ENCODE measurements around the gene NNT.

NNT gene

DNA sequence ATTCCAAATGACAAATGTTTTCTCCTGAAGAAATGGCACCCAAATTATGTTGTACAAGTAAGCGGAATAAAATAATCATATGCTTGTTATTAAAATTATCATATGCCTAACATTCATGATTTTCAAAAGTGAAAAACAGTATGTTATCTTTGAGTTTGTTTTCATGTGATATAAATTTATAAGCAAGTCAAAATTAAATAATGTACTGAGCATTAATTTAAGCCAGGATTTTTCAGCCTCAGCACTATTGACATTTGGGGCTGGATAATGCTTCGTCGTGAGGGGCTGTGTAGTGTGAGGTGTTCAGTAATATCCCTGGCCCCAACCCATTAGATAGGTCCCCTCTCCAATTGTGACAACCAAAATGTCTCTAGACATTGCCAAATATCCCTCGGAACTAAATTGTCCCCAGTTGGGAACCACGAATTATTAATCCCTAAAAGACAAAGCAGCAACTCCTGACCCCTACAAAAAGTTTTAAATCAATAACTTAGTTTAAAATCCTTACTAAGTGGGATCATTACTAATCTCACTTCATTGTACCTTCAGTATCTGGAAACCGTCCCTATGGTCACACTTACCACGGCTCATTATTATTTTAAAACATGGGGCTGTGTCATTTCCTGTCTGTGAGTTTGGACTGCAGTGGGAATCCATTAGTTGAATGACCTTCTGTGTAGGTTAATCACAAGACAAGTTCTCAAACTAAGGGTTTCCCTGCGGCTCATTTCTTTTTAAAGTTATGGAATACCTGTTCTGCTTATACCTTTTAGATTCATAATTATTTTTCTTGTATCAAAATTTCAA lies 1.3 kb upstream of the NNT start:
- peak overlapping the region; percentile 80 for H3K4me3 ChIP-seq (ENCODE audit: low read length)
- no peak for TF ChIP-seq ZNF274 (IDR thresholded peaks at IDR 0.05; ENCODE audit: low read depth, low read length)

DNA sequence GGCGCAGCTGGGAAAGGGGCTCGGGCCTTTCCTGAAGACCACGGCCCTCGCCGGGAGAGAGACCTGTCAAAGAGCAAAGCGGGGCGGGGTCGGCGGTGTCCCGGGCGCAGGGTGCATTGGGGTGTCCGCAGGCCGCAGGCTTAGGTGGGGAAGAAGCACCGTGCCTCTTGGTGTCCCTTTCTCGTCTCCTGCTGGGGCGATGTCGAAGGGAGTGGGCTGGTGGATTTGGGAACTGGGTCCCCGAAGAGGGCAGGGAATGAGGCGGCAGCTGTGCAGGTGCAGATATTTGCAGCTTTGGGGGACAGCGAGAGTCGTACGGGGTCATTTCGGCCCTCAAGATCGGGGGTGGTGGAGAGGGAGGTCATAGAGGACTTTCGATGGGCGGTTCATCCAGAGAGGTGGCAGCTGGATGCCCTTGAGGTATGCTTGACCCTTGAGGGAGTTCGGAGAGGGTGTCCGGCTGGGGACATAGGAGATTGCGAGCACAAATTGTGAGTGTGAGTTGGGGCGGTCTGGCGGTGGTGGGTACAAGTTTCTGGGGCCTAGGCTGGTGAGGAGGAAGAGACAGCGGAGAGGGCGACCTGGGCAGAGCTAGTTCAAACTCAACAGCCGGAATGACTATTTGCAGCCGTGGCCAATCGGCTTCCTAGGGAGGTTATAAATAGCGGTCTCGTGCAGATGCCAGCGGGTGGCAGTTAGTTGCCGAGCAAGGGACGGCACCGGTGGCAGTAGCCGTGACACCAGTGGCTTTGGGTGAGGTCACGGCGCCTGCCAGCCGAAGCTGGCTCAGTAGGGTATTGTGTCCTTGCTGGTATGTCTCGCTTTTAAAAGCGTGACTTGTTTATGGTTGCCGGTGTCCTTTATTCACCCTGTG lies 601 bp downstream of the NNT start:
- H3K4me3 ChIP-seq (ENCODE audit: low read length), result peak overlapping the region; percentile 80
- TF ChIP-seq ZNF274 (IDR thresholded peaks at IDR 0.05; ENCODE audit: low read depth, low read length), result no peak

DNA sequence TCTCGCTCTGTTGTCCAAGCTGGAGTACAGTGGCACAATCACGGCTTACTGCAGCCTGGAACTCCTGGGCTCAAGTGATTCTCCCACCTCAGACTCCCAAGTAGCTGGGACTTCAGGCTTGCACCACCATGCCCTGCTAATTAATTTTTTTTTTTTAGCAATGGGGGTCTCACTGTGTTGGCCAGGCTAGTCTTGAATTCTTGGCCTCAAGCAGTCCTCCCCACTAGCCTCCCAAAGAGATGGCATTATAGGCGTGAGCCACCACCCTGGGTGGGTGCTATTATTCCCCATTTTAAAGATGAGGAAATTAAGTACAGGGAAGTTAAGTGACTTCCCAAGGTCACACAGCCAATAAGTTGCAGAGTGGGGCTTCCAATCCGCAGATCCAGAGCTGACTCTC lies 1.7 kb downstream of the NNT start:
- peak overlapping the region; percentile 80 for H3K4me3 ChIP-seq (ENCODE audit: low read length)
- no peak for TF ChIP-seq ZNF274 (IDR thresholded peaks at IDR 0.05; ENCODE audit: low read depth, low read length)

DNA sequence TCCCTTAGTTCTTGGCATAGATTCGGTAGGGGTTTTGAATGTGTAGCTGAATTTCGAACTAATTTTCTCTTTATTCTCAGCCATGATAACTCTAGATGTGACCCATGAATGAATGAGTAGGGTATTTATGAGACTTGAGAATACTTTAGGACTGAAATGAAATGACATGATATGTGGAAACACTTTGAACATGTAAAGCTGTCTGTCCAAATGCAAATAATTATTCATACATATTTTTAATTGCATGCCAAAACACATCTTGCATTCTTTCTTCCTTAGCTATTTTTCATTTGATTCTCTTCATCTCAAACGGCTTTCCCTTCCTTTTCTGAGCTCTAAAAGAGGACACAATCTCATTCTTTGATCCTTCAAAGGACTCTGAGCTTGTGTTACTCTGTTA lies 3.4 kb downstream of the NNT start:
- TF ChIP-seq ZNF274 (IDR thresholded peaks at IDR 0.05; ENCODE audit: low read depth, low read length), result no peak
- no peak overlapping the region for H3K4me3 ChIP-seq (ENCODE audit: low read length)

DNA sequence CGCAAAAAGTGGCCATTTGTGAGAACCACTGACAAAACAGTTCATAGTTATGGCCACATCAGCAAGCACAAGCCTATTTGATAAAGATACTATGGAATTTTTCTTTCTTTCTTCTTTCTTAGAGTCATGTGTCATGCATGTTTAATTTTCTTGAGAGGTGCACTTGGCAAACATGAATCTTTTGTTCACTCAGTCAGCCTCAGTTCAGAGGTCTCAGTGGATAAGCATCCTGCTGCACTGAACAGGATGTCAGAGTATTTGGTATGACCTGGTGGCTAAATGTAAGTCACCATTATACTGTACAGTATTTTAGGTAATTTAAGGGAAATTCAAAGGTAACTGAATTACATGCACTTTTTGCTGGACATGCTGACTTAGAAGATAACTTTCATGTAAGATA lies 5.4 kb downstream of the NNT start:
- no peak for TF ChIP-seq ZNF274 (IDR thresholded peaks at IDR 0.05; ENCODE audit: low read depth, low read length)
- H3K4me3 ChIP-seq (ENCODE audit: low read length), result no peak overlapping the region

DNA sequence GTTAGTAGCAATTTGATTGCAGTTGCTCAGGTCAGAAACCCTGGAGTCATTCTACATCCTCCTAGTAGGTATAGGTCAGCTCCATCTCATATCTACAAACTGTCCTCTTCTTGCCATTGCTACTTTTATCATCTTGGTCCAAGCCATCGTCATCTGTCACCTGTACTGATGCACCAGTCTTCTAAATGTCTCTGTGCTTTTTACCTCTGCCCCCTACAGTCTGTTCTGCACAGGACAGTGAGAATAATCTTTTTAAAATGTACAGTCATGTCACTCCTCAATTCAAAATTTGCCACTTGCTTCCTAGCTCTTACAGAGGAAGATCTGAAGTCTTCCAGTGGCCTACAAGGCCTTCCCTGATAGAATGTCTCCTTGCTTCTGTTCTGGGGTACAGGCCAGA lies 6.8 kb downstream of the NNT start:
- H3K4me3 ChIP-seq (ENCODE audit: low read length), result no peak overlapping the region
- TF ChIP-seq ZNF274 (IDR thresholded peaks at IDR 0.05; ENCODE audit: low read depth, low read length), result no peak

DNA sequence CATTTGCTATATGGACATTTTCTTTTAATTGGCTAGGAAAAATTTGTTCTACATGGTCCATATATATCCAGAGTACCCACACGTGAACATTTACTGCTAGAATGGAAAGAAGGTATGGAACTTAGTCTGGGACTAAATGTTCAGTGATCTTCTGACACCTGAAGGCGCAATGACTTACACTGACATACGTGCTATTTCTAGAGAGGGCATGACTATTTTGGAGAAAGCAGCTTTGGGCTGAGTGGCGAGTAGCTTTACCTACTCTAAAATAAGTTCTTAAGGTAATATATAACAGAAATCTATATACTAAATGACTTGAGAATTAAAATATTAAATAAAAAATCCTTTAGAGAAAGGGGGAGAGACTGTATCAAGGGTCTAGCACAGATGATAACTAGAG lies 10.4 kb downstream of the NNT start:
- TF ChIP-seq ZNF274 (IDR thresholded peaks at IDR 0.05; ENCODE audit: low read depth, low read length), result no peak
- no peak overlapping the region for H3K4me3 ChIP-seq (ENCODE audit: low read length)

DNA sequence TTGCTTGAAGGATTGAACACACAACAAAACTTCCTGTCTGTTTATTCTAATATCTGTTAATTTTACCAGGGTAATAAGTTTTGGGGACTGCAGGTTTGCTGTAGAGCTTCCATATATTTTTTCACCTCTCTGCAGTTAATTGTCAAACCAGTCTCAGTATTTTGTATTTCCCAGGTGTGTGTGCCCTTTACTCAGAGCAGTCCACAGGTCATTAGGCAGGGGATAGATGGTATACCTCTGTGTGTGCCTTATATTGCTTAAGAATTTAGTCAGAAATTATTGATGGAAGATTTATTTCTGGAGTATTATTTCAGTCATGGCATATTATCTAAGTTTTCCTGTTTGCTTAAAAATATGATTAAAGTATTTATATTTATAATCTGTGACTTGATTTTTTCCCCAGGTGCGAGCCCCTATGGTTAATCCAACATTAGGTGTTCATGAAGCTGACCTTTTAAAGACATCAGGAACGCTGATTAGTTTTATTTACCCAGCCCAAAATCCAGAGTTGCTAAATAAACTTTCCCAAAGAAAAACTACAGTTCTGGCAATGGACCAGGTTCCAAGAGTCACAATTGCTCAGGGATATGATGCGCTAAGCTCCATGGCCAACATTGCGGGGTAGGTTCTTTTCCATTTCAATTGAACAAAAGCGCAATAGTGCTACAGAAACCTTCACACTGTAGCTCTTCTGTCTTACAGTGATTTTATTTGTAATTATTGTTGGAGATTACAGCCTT lies 12.6 kb downstream of the NNT start:
- H3K4me3 ChIP-seq (ENCODE audit: low read length), result no peak overlapping the region
- no peak for TF ChIP-seq ZNF274 (IDR thresholded peaks at IDR 0.05; ENCODE audit: low read depth, low read length)

DNA sequence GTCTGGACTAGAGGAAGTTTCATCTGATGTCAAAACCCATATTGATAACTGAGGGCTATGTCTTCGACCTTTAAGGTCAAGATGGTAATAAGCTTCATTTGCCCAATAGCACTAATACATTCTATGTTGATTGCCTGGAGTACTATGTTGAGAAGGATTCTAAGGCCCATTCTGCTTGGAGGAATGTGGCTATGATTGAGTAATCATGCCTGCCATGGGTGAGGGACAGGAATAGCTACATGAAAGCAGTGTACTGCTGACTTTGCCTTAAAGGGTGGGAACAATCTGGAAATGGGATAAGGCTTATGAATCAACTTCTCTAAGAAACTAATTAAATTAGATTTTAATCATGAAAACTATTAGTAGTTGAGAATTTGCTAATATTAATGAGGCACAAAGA lies 13.6 kb downstream of the NNT start:
- H3K4me3 ChIP-seq (ENCODE audit: low read length), result no peak overlapping the region
- no peak for TF ChIP-seq ZNF274 (IDR thresholded peaks at IDR 0.05; ENCODE audit: low read depth, low read length)

DNA sequence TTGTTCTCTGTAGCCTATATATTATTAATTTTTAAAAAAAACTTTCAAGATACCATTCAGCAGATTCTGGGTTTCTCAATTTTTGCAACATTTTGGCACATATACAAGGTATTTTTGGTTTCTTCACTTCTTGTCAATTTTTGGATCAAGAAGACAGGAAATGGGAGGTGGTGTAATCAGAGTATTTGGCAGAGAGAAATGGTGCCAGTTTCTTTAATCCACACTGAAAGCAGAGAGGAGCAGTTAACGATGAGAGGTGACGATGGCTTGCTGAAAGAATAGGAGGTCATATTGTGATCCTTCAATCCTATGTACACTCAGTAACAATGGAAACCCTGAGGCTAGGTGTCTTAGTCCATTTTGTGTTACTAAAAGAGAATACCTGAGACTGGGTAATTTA lies 16.4 kb downstream of the NNT start:
- TF ChIP-seq ZNF274 (IDR thresholded peaks at IDR 0.05; ENCODE audit: low read depth, low read length), result no peak
- no peak overlapping the region for H3K4me3 ChIP-seq (ENCODE audit: low read length)

DNA sequence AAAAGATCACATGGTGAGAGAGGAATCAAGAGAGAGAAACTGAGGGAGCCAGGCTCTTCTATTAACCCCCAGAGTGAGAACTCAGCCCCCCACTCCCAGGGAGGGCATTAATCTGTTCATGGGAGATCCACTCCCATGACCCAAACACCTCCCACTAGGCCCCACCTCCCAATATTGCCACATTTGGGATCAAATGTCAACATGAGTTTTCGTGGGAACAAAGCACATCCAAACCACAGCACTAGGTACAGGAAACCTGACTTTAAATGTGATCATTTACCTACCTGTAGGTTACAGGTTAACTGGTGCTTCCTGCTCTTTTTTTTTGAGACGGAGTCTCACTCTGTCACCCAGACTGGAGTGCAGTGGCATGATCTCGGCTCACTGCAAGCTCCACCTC lies 16.9 kb downstream of the NNT start:
- no peak overlapping the region for H3K4me3 ChIP-seq (ENCODE audit: low read length)
- TF ChIP-seq ZNF274 (IDR thresholded peaks at IDR 0.05; ENCODE audit: low read depth, low read length), result no peak

DNA sequence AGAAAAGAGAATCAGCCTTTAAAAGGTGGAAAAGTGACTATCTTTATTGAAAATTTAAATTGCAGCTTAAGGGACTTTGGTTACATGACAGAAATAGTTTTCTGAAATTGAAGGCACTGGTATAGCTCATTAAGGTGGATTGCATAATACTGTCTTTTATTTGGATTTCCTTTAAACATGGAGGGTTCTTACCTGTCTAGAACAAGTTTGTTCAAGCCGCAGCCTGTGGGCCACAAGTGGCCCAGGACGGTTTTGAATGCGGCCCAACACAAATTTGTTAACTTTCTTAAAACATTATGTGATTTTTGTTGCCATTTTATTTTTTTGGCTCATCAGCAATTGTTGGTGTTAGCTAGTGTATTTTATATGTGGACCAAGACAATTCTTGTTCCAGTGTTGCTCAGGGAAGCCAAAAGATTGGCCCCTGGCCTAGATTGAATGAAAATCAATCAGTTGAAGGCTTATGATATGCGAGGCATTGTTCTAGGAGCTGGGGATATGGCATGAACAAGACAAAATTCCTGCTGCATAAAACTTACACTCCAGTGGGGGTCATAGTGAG lies 18.0 kb downstream of the NNT start:
- H3K4me3 ChIP-seq (ENCODE audit: low read length), result no peak overlapping the region
- no peak for TF ChIP-seq ZNF274 (IDR thresholded peaks at IDR 0.05; ENCODE audit: low read depth, low read length)

DNA sequence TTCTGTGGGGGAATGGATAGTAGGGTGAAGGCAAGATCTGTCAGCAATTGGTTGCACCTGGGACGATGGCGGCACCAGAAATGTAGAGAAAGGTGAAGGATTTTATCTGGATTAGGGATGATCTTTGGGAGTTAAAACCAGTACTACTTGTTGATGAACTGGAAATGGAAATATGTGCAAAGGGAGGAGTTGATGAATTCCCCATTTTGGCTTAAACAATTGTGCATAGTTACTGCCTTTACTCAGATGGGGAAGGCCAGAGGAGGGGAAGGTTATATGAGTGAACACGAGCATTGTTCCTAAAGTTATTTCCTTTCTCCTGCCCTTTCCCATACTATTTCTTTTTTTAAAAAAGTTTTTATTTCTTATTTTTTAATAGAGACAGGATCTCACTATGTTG lies 19.1 kb downstream of the NNT start:
- TF ChIP-seq ZNF274 (IDR thresholded peaks at IDR 0.05; ENCODE audit: low read depth, low read length), result no peak
- no peak overlapping the region for H3K4me3 ChIP-seq (ENCODE audit: low read length)

DNA sequence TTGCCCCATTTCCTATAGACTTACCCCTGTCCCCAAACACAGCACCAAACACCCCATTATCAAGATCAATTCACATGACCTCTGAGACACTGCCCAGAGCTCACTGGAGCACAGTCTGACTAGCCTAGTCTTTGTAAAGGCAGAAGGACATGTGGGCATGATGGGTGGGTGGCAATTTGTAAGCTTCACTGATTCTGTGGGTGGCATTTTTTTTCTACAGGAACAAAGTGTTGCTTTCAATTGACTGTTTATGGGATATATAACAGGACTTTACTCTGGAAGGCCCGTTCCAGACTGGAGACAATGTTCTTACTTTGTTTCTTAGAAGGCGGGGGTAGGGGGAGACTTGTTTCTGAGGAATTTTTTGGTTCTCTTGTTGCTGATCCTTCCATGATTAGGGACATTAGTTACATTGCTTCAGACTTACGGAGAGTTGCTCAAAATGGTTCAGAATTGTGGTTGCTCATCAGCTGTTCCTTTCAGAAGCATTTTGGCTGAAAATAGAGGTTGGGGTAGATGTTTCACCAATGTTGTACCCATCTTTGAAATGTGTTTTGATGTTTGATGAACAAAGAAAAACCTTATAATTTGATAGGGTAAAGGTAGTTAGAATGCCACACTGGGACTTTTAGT lies 20.2 kb downstream of the NNT start:
- no peak overlapping the region for H3K4me3 ChIP-seq (ENCODE audit: low read length)
- TF ChIP-seq ZNF274 (IDR thresholded peaks at IDR 0.05; ENCODE audit: low read depth, low read length), result no peak
